HFF-Myc (cell line): ENCODE results near the gene GOLGA3.

Experiments
- DNase-seq: peaks from one replicate; pipeline ENCODE4 v3.0.0-alpha.2; 2011; ENCODE audit warnings: low read depth; ENCODE audit errors: extremely low read depth
- H3K4me3 ChIP-seq: replicated peaks from 2 replicates; pipeline ENCODE4 v1.5.1; 2011; ENCODE audit warnings: low read depth, mild to moderate bottlenecking, control low read depth, low read length
- TF ChIP-seq, protein P1 (sequence below): IDR thresholded peaks from 2 replicates; pipeline ENCODE4 v1.5.1; 2012; ENCODE audit warnings: mild to moderate bottlenecking, low read depth, low read length, control low read depth; ENCODE audit errors: missing control alignments

Gene GOLGA3

DNA sequence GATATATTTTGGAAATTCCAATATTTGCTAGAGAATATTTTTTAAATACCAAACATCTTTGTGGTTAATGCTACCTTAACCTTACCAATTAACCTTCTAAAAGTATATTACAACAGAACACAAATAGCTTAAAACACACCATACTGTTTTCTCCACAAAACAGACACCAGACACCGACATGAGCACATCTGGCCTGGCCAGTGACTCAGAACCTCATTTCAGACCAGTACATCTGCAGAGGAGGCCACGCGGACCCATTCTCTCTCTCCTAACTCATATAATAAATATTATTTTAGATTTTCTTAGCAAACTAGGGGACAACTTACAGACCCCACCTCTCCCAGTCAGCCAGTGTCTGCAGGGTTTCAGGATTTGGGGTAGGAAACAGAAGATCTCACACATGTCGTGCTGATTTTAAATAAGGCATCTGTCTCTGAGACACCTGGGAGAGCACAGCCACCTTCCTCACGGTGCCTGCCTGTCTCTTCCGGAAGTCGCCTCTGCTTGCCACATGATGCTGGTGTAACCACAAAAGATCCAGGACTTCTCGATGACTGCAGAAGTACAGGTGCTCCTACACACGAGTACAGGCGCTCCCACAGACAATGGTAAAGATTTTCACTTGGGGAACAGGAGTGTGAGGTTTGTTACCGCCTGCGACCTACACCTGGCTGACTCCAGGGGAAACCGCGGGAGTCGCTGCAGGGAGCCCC lies 57.4 kb downstream of the GOLGA3 start:
- H3K4me3 ChIP-seq: no peak overlapping the region
- DNase-seq: peak; percentile 33
- TF ChIP-seq, protein P1, sequence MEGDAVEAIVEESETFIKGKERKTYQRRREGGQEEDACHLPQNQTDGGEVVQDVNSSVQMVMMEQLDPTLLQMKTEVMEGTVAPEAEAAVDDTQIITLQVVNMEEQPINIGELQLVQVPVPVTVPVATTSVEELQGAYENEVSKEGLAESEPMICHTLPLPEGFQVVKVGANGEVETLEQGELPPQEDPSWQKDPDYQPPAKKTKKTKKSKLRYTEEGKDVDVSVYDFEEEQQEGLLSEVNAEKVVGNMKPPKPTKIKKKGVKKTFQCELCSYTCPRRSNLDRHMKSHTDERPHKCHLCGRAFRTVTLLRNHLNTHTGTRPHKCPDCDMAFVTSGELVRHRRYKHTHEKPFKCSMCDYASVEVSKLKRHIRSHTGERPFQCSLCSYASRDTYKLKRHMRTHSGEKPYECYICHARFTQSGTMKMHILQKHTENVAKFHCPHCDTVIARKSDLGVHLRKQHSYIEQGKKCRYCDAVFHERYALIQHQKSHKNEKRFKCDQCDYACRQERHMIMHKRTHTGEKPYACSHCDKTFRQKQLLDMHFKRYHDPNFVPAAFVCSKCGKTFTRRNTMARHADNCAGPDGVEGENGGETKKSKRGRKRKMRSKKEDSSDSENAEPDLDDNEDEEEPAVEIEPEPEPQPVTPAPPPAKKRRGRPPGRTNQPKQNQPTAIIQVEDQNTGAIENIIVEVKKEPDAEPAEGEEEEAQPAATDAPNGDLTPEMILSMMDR: no peak

- TF ChIP-seq, protein P1: no peak
- H3K4me3 ChIP-seq: no peak overlapping the region
- no peak for DNase-seq
These were observed 62.1 kb downstream of the GOLGA3 start for GRCh38 chr12:132766380-132767085.

- no peak for DNase-seq
- H3K4me3 ChIP-seq: no peak overlapping the region
- TF ChIP-seq, protein P1: no peak
These were observed 63.3 kb downstream of the GOLGA3 start for GRCh38 chr12:132765361-132765760.

DNA sequence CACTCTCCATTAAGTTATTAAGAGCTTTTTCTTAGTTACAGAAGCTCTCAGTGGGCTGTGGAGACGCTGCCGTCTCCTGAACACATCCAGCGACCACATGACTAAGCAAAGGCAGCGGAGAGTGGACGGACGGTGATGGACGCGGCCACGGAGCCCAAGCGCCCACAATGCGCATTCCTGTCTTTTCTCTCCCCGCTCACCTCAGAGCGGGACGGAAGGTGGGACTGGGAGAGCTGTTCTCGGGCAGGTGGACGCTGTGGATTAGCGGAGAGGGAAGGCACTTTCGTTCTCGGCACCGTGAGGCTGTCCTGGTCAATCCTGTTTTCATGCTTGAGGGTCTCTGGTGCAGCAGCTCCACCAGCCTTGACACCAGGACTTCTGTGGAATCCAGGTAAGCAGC lies 64.4 kb downstream of the GOLGA3 start:
- no peak for DNase-seq
- no peak overlapping the region for H3K4me3 ChIP-seq
- TF ChIP-seq, protein P1: no peak

DNA sequence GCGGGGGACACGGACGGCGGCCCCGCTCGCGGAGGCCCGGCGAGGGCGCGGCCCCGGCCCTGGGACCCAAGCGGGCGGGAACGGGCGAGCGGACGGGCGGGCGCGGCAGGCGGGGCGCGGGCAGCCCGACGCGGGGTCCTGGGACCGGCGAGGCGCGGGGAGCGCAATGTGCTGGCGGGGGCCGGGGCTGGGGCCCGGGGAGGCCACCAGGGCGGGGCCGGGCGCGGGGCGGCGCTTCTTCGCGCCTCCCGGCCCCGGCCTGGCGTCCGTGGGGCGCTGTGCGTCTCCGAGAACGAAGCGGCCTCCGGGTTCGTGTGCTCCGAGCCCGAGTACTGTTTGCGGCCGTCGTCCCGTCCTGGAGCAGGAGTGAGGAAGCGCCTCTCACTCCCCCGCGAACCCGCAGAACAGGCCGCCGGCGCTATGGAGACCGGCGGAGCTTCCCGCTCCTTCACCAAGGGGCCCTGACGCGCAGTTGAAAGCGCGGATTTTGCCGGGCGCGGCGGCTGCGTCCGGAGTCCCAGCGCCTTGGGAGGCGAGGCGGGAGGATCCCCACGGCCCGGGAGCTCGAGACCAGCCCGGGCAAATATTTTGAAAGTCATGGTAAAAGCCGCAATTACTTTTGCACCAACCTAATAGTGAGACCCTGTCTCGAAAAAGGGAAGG lies 66.6 kb downstream of the GOLGA3 start:
- peak overlapping the region; percentile 63 for H3K4me3 ChIP-seq
- DNase-seq: peak; percentile 48
- TF ChIP-seq, protein P1: no peak

DNA sequence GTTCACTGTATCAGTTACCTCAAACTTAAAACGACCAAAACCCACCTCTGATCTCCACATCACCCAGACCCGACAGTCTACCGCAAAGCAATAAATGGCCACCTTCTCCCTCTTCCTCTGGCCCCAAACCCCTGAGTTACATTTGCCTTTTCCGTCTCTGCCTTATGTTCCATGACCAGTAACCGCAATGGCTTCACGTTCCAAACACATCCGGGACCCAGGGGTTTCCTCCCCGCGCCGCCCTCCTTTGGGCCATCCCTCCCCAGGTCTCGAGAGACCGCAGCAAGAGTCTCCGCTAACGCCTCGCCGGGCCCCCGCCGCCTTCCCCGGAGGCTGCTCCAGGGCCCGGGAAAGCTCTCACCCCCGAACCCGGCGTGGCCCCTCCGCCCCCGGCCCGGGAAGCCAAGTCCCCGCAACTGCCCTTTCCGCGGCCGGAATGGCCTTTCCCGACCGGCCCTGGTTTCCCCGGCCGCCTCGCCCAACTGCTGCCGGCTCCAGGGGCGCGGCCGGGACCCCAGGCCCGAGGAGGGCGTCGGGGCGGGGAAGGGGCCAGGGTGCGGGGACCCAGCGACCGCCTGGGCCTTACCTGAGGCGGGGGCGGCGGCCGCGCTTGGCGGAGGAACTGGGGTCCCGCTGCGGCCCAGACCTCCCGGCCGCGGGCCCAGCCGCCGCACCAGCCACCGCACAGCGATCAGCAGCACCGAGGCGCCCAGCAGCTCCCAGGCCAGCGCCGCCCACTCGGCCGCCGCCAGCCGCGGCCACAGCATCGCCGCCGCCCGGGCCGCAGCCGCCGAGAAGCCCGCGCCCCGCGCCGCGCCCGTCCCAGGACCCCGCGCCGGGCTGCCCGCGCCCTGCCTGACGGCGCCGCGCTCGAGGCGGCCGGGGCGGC lies 67.4 kb downstream of the GOLGA3 start, which contains the start of gene ANKLE2:
Gene ANKLE2, minus strand, starts transcription at position 801 of the 889 bp plus-strand sequence. Its CDS starts 34 bp downstream, at position 767.
- peak within 1 kb of the TSS; percentile 86 for H3K4me3 ChIP-seq
- TF ChIP-seq, protein P1: no peak
- DNase-seq: peak; percentile 11
